ENCODE data around the gene FKBP5. TPM values are rescaled to one million over a fixed set of nuclear protein-coding genes. Genes with fewer than 3 reads are reported as not detected.
A peak's percentile ranks its signal among the peaks of the same experiment; 100 is the strongest.
"Not testable (repeated sequence)": the region's sequence is repeated elsewhere in the genome, so short reads cannot be mapped to it uniquely, and the experiment has no call there.

Gene FKBP5
- total RNA-seq, 1 donor from 2014 or later: 4.6 TPM

GRCh38 chr6:35736982-35737412 is 48.3 kb upstream of the FKBP5 start, which contains the start of gene ARMC12:
Gene ARMC12 (plus strand): TSS chr6:35737032. CDS start chr6:35737109, 77 bp downstream.
- DNase-seq (ENCODE audit: low read depth): no peak
- no peak for FAIRE-seq
- H3K4me3 ChIP-seq (ENCODE audit: insufficient read depth, low read depth, low read length): no peak within 1 kb of the TSS
- H3K27me3 ChIP-seq (ENCODE audit: insufficient read depth, low read length): no peaks in the 10 kb centered on the region
- Mint-ChIP-seq H3K27ac (ENCODE audit: unreplicated experiment) (no peak within 1 kb of the TSS), H3K27me3 (ENCODE audit: low read depth, unreplicated experiment) (peaks cover 12% of the 10 kb centered on the region), H3K36me3 (ENCODE audit: low read depth, unreplicated experiment) (no peaks in the 10 kb centered on the region), H3K4me1 (ENCODE audit: low read depth, unreplicated experiment) (peaks cover 15% of the 10 kb centered on the region), H3K9me3 (ENCODE audit: unreplicated experiment) (no peaks in the 10 kb centered on the region), H3K4me3 (ENCODE audit: unreplicated experiment) (no peak within 1 kb of the TSS)
- no peak within 1 kb of the TSS for H3K9ac ChIP-seq (ENCODE audit: low read length)
- H3K79me2 ChIP-seq (ENCODE audit: insufficient read depth, low read length): no peaks in the 10 kb centered on the region
- H3K9me3 ChIP-seq (ENCODE audit: insufficient read depth, low read depth, low read length): no peaks in the 10 kb centered on the region
- TF ChIP-seq EZH2 (IDR thresholded peaks at IDR 0.05; ENCODE audit: insufficient read depth, low read length) (no peak), CTCF (IDR thresholded peaks at IDR 0.05; ENCODE audit: insufficient read depth, low read depth, low read length) (no peak)
- no peaks in the 10 kb centered on the region for H3K36me3 ChIP-seq (ENCODE audit: insufficient read depth, low read length)
- H3K27ac ChIP-seq (ENCODE audit: low read depth, low read length): no peak within 1 kb of the TSS
- H3K4me2 ChIP-seq (ENCODE audit: low read length): no peak within 1 kb of the TSS
- H3K4me1 ChIP-seq (ENCODE audit: insufficient read depth, low read length): peaks cover 8% of the 10 kb centered on the region
- H2AFZ ChIP-seq (ENCODE audit: low read depth, low read length): no peak within 1 kb of the TSS
- no peaks in the 10 kb centered on the region for H4K20me1 ChIP-seq (ENCODE audit: insufficient read depth, low read length)

- peaks cover 15% of the 10 kb centered on the region for H3K4me1 Mint-ChIP-seq (ENCODE audit: low read depth, unreplicated experiment)
- peaks cover 12% of the 10 kb centered on the region for H3K27me3 Mint-ChIP-seq (ENCODE audit: low read depth, unreplicated experiment)
- Histone ChIP-seq H3K27me3 (ENCODE audit: insufficient read depth, low read length) (no peaks in the 10 kb centered on the region), H3K79me2 (ENCODE audit: insufficient read depth, low read length) (no peaks in the 10 kb centered on the region), H3K27ac (ENCODE audit: low read depth, low read length) (no peak overlapping the region), H3K4me3 (ENCODE audit: insufficient read depth, low read depth, low read length) (no peak overlapping the region), H3K36me3 (ENCODE audit: insufficient read depth, low read length) (no peaks in the 10 kb centered on the region), H3K9me3 (ENCODE audit: insufficient read depth, low read depth, low read length) (no peaks in the 10 kb centered on the region), H3K9ac (ENCODE audit: low read length) (no peak overlapping the region), H3K4me1 (ENCODE audit: insufficient read depth, low read length) (peaks cover 8% of the 10 kb centered on the region), H4K20me1 (ENCODE audit: insufficient read depth, low read length) (no peaks in the 10 kb centered on the region), H3K4me2 (ENCODE audit: low read length) (no peak overlapping the region), H2AFZ (ENCODE audit: low read depth, low read length) (no peak overlapping the region)
- H3K4me3 Mint-ChIP-seq (ENCODE audit: unreplicated experiment): no peak overlapping the region
- TF ChIP-seq CTCF (IDR thresholded peaks at IDR 0.05; ENCODE audit: insufficient read depth, low read depth, low read length) (peak; percentile 89), EZH2 (IDR thresholded peaks at IDR 0.05; ENCODE audit: insufficient read depth, low read length) (no peak)
- H3K9me3 Mint-ChIP-seq (ENCODE audit: unreplicated experiment): no peaks in the 10 kb centered on the region
- FAIRE-seq (no peak), DNase-seq (ENCODE audit: low read depth) (no peak)
- no peaks in the 10 kb centered on the region for H3K36me3 Mint-ChIP-seq (ENCODE audit: low read depth, unreplicated experiment)
- no peak overlapping the region for H3K27ac Mint-ChIP-seq (ENCODE audit: unreplicated experiment)
These were observed 47.7 kb upstream of the FKBP5 start for GRCh38 chr6:35736253-35736894.

- Histone ChIP-seq H3K9me3 (ENCODE audit: insufficient read depth, low read depth, low read length) (no peaks in the 10 kb centered on the region), H4K20me1 (ENCODE audit: insufficient read depth, low read length) (no peaks in the 10 kb centered on the region), H3K9ac (ENCODE audit: low read length) (no peak overlapping the region), H2AFZ (ENCODE audit: low read depth, low read length) (no peak overlapping the region), H3K4me3 (ENCODE audit: insufficient read depth, low read depth, low read length) (no peak overlapping the region), H3K36me3 (ENCODE audit: insufficient read depth, low read length) (no peaks in the 10 kb centered on the region), H3K27me3 (ENCODE audit: insufficient read depth, low read length) (no peaks in the 10 kb centered on the region), H3K27ac (ENCODE audit: low read depth, low read length) (no peak overlapping the region), H3K4me1 (ENCODE audit: insufficient read depth, low read length) (peaks cover 11% of the 10 kb centered on the region), H3K4me2 (ENCODE audit: low read length) (no peak overlapping the region), H3K79me2 (ENCODE audit: insufficient read depth, low read length) (no peaks in the 10 kb centered on the region)
- no peak overlapping the region for H3K27ac Mint-ChIP-seq (ENCODE audit: unreplicated experiment)
- TF ChIP-seq CTCF (IDR thresholded peaks at IDR 0.05; ENCODE audit: insufficient read depth, low read depth, low read length): no peak
- DNase-seq (ENCODE audit: low read depth): no peak
- peaks cover 15% of the 10 kb centered on the region for H3K27me3 Mint-ChIP-seq (ENCODE audit: low read depth, unreplicated experiment)
- H3K36me3 Mint-ChIP-seq (ENCODE audit: low read depth, unreplicated experiment): no peaks in the 10 kb centered on the region
- H3K9me3 Mint-ChIP-seq (ENCODE audit: unreplicated experiment): no peaks in the 10 kb centered on the region
- no peak for FAIRE-seq
- no peak overlapping the region for H3K4me3 Mint-ChIP-seq (ENCODE audit: unreplicated experiment)
- peaks cover 15% of the 10 kb centered on the region for H3K4me1 Mint-ChIP-seq (ENCODE audit: low read depth, unreplicated experiment)
These were observed 46.7 kb upstream of the FKBP5 start for GRCh38 chr6:35735452-35735851.

GRCh38 chr6:35734319-35734718 is 45.6 kb upstream of the FKBP5 start:
- H3K27ac ChIP-seq (ENCODE audit: low read depth, low read length); H3K4me3 ChIP-seq (ENCODE audit: insufficient read depth, low read depth, low read length); H3K9me3 Mint-ChIP-seq (ENCODE audit: unreplicated experiment); H3K4me3 Mint-ChIP-seq (ENCODE audit: unreplicated experiment); H3K79me2 ChIP-seq (ENCODE audit: insufficient read depth, low read length); H3K4me2 ChIP-seq (ENCODE audit: low read length); H3K27ac Mint-ChIP-seq (ENCODE audit: unreplicated experiment); H3K9me3 ChIP-seq (ENCODE audit: insufficient read depth, low read depth, low read length); H3K27me3 ChIP-seq (ENCODE audit: insufficient read depth, low read length); H3K36me3 Mint-ChIP-seq (ENCODE audit: low read depth, unreplicated experiment); H4K20me1 ChIP-seq (ENCODE audit: insufficient read depth, low read length); H3K9ac ChIP-seq (ENCODE audit: low read length); H2AFZ ChIP-seq (ENCODE audit: low read depth, low read length); DNase-seq (ENCODE audit: low read depth); H3K4me1 Mint-ChIP-seq (ENCODE audit: low read depth, unreplicated experiment); FAIRE-seq; H3K36me3 ChIP-seq (ENCODE audit: insufficient read depth, low read length): not testable (repeated sequence)
- H3K4me1 ChIP-seq (ENCODE audit: insufficient read depth, low read length): peaks cover 11% of the 10 kb centered on the region
- peaks cover 22% of the 10 kb centered on the region for H3K27me3 Mint-ChIP-seq (ENCODE audit: low read depth, unreplicated experiment)

All from astrocyte (in vitro differentiated cells and primary cell).